Raji (cell line): ENCODE measurements around the gene IL24.

Experiments used
- POLR2A ChIP-seq: IDR thresholded peaks from 2 replicates; pipeline ENCODE4 v1.6.1; 2011; ENCODE audit warnings: low read depth, low read length, control low read depth; ENCODE audit not compliant: insufficient read depth

Gene IL24

DNA sequence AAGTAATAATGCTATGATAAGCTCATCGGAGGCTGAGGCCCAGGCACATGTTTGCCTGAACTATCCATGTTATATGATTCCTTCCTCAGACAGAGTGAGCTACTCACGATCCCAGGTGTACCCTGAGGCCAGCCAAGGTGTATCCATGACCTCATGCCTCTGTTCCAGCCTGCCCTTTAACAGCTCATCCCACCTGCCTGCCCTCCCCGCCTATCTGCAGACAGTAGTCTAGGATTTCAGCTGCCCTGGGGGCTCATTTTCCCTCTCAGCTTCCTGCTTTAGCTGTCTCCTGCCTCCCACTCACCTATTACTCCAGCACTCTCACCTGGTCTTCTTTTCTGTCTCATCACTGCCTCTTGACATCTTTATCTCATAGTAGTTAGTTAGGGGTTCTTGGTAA is 1.9 kb upstream of the IL24 start:
- TF ChIP-seq POLR2A = no peak

DNA sequence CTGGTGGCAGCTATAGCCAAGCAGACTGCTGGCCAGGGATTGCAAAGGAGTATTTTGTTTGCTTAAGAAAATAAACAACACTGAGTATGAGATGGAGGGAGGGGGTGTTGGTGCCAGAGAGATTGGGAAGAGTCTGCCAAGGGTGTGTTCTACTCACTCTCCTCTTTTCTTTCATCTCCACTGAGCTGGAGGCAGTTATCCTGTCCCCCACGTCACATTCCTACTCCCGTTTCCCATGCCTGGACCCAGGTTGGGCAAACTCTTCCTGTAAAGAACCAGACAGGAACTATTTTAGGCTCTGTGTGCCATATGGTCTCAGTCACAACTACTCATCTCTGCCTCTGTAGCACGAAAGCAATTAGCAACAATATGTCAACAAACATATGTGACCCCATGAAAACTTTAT is 1.4 kb upstream of the IL24 start:
- TF ChIP-seq POLR2A = no peak

DNA sequence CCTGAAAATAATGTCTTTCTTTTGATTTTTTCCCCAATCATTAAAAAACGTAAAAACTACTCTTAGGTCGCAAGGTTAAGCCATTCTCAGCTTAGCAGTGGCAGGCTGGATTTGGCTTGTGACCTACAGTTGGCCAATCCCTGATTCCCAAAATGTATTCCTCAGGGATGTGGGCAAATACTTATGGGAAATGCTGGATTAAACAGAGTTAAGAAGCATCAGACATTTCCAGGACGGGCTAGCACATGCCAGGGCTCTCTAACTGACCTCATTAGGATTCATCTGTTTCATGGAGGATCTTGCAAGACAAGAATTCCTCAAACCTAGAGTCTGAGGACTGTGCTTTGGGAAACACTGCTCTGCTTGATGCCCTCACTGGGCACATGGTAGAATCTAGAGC is 982 bp upstream of the IL24 start:
- TF ChIP-seq POLR2A = no peak

DNA sequence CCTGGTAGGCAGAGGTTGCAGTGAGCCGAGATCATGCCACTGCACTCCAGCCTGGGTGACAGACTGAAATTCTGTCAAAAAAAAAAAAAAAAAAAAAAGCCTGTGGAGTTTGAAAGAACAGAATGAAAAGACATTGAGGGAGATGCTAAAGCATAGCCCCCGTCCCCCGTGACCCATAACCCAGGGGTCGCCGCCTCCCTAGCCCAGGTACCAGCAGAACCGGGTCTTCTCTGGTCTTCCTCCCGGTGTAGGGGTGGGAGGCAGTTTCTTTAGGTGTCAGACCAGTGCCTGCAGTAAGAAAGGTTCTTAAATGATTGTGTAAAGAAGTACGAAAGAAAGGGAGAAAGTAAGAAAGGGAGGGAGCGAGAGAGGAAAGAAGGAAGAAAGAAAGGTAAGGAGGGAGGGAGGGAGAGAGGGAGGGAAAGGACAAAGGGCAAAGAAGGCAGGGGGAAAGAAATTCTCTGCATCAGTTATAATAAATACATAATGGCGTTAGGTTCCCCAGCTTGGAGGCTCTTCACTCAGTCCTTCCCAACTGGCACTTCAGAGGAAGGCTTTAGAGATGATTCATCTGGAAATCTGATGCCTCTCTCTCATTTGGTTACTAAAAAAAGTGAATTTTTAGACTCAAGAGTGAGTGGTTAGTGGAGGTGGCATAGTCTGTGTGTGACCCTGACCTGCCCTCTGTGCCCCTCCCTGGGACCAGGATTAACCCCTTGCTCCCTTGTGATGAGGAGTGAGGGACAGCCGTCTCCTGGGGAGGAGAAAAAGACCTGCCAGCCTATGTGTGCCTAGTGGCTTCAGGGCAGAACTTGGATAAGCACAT is 1.1 kb downstream of the IL24 start:
- TF ChIP-seq POLR2A = no peak

DNA sequence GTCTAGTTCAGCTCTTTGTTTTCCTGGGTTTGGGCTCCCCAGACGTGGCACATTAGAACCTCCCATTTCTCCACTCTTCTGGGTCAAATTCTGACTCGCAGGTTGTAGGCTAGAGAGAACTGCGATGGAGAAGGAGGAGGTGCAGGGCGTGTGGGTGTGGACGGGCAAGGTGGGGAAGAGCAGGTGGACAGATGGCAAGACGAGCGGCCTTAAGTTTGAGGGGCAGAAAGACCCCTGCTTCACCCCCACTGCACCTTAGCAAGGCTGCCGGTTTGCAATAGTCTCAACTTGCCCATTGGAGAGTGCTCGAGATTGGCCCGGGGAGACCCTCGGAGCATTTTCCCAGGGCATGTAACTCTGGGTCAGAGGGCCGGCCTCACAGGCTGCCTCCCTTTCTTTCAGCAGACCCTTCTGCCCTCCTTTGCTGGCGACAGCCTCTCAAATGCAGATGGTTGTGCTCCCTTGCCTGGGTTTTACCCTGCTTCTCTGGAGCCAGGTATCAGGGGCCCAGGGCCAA is 1.7 kb downstream of the IL24 start:
- no peak for TF ChIP-seq POLR2A

DNA sequence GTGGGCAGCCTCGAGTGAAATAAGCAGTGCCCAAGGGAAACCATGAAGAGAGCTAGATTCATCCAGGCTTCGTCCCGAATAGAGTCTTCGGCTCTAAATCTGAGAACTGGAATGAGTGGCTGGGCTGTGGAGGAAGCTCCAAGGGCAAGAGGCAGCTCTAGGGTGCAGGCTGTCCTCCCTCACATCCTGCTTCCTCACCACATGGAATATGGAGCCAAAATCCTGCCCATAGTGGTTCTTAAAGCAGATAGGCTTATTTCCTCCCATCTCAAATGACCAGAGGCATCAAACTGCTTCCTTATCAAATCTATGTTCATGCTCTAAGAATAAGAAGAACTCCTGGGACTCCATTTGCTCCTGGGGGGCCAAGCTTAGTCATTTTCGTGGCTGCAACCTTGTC is 2.5 kb downstream of the IL24 start:
- TF ChIP-seq POLR2A = no peak

DNA sequence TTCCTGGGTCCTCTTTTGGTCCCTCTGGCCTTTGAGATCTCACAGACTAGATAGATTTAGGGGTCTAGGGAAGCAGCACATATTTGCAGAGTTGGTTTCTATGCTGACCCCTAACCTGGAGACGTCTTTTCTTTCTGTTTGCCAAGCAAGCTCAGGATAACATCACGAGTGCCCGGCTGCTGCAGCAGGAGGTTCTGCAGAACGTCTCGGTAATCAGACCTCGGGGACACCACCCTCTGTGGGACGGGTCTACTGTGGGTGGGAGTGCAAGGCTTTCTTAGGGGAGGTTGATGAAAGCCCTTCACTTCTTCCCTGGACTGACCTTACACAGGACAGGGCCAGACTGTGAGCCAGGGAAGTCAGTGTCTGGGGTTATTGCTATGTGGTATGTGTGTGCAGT is 2.9 kb downstream of the IL24 start:
- TF ChIP-seq POLR2A = no peak

DNA sequence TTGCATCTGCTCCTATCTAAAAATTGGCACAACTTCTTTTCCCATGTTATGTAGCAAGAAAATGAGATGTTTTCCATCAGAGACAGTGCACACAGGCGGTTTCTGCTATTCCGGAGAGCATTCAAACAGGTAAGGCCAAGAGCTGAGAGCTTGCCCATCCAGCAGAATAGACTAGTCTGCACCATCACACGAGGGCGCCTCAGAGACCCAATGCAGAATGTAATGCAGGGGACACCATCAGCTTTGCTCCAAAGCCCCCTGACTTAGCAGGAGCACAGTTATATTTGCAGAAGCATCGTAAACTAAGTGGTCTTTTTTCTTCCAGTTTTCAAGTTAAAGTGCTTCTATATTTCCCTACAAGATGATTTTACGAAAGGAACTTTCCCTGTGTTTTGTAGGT is 4.7 kb downstream of the IL24 start:
- TF ChIP-seq POLR2A = no peak

DNA sequence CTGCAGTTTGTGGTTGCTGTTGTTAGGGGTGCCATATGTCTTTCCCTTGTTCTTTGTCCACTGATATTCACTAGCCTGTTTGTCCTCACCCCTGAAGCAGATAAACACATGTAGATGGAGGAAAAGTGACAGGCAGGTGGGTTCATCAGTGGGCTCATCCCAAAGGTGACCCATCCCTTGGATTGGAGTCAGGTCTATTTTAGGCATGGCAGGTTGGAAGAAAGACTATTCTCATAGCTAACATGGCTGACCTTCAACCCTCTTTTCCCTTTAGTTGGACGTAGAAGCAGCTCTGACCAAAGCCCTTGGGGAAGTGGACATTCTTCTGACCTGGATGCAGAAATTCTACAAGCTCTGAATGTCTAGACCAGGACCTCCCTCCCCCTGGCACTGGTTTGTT is 5.5 kb downstream of the IL24 start:
- TF ChIP-seq POLR2A = no peak

DNA sequence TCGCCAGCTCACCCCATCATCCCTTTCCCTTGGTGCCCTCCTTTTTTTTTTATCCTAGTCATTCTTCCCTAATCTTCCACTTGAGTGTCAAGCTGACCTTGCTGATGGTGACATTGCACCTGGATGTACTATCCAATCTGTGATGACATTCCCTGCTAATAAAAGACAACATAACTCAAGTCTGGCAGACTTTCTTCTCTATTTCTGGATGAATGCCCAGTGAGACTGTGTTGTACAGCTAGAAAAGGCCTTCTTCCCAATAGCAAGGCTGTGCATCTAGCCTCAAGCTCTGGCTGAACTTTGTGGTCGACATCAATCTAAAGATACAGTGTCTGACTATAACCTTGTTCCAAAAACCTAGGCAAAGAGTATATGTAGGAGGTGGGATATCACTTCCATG is 6.4 kb downstream of the IL24 start:
- TF ChIP-seq POLR2A = no peak

DNA sequence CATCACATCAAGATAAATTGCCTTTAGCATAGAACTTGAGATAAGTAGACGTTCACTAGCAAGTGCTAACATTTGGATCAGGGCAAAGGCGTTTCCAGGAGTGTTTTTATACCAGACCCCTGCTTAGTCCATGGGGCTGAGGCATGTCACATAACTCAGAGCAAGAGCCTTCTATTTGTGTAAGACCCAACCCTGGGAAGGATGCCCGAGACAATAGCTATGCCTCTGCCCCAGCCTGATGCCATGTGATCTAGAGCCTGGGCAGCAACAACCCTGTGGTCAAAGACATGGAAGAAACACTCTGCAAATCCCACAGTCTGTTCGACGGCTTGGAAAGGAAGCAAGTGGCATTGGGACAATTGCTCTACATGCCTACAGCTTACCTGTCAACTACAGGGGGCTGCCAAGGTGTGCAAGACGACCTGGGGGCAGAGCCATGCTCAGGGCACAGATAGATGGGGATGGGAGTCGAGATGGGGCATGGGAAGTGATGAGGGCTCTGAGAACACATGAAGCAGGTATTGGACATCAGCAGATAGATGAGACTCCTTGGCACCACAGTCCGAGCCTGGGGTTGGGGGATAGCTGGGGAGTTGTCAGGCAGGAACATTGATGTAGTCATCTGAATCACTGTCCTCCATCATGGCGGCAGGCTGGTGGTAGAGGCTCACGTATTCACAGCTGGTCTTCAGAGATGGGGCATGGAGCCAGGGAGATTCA is 7.3 kb downstream of the IL24 start:
- no peak for TF ChIP-seq POLR2A

DNA sequence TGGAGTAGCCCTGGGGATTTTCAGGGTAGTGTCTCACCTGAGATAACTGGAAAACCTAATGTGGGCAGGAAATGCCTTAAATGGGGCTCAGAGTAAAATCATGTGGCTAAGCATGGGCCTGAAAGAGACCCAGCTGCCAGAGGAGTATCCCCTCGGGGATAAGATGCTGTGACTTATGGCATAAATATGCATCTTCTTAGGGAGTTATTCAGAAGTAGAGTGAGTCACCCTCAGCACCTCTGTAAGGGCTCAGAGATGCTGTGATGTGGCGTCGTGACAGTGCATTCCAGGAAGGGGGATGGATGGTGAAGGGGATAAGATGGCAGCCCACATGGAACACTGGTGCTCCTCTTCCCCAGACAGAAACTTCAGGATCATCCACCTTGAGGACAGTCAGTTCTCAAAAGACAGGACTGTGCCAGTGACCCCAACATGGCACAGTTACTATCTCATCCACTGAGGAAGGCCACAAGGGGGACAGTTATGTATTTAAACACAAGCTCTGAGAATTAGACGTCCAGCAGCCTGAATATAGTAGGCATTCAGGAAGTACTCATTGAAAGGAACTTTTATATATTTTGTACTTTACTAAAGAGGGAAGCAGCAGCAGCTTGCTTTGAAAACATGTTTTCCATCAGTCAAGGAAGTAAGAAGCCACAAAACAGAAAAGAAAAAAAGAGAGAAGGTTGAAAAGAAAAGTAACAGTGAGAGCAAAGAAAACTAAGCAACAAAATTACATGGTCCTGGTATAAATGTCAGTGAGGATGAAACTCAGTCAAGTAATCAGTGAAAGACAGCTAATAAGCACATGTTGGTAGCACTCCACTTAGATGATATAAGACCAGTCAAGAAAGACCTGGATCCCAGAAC is 8.3 kb downstream of the IL24 start:
- TF ChIP-seq POLR2A = no peak

DNA sequence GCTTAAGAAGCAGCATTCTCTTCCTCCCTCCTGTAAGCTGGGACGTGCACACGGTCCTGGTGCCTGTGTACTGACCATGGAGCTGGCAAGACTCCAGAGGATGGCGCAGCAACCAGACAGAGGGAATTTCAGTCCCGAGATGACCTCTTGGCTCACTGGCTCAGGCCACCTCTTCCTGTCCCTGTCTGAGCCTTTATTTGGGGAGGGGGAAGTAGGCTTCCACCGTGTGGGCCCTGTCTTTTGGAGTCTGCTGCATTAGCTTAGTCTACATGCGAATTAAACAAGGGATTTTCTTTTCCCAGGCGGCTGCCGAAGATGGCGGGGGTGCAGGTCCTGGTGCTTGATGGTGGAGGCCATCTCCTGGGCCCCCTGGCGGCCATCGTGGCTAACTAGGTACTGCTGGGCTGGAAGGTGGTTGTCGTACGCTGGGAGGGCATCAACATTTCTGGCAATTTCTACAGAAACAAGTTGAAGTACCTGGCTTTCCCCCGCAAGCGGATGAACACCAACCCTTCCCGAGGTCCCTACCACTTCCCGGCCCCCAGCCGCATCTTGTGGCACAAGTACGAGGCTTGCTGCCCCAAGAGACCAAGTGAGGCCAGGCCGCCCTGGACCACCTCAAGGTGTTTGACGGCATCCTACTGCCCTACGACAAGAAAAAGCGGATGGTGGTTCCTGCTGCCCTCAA is 10.2 kb downstream of the IL24 start:
- TF ChIP-seq POLR2A = no peak

DNA sequence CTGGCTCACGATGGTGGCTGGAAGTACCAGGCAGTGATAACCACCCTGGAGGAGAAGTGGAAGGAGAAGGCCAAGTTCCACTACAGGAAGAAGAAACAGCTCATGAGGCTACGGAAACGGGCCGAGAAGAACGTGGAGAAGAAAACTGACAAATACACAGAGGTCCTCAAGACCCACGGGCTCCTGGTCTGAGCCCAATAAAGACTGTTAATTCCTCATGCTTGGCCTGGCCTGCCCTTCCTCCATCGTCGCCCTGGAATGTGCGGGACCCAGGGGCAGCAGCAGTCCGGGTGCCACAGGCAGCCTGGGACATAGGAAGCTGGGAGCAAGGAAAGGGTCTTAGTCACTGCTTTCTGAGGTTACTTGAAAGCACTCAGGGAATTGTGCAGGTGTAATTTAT is 10.8 kb downstream of the IL24 start:
- TF ChIP-seq POLR2A = no peak

DNA sequence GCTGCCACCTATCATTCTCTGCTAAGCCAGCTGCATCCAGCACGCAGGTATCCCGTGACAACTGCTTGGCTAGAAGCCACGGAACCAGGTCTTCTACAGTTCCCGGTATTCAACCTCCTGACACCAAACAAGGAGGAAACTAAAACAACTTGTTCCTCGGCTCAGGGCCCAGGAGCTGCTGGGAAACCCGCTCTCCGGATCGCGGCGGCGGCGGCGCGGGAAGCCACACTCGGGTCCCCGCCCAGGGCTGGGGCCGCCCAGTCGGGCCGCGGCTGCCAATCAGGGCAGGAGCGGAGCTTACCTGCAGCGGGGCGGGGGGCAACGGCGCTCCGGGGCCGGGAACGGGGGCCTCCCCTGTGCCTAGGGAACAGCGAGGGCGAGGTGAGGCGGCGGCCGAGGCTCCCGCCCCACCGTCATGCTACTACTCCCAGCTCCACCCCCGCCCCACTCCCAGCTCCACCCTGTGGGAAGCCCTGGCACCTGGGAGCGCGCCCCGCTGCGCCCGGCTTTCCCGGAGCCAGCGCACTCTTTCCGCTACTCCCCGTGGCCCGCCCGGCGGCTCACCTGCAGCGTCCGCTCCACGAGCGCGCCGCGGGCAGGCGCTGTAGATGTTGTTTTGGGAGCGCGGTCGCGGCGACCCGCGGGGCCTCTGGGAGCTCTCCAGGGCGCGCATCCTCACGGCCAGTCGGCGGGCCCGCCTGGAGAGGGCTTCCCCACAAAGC is 12.1 kb downstream of the IL24 start:
- no peak for TF ChIP-seq POLR2A

DNA sequence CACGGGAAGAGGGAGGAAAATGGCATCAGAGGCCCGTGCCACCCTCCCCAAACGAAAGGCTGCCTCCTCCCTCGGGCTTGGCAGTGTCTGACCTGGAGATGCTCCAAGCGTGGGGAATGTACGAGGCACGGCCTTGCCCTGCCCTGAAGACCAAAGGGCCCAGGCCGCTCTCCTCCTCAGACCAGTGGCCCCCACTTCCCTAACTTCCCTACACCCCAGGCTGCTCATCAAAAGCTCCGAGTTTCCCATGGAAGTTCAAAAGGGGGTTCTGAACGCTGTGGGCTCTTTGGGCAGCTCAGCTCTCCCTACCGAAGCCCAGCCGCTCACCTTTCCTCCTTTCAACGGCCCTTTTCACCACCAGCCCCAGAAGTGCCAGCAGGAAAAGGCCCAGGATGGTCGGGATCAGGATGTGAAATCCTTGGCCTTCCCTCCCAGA is 12.7 kb downstream of the IL24 start:
- no peak for TF ChIP-seq POLR2A
